ENCODE results near the gene CLN5.
"Not testable (repeated sequence)": the region's sequence is repeated elsewhere in the genome, so short reads cannot be mapped to it uniquely, and the experiment has no call there.

The CLN5 gene

GRCh38 chr13:76991796-76992547 lies at the start of gene CLN5:
CLN5 (plus strand) TSS chr13:76992081; CDS start chr13:76992099, 18 bp downstream.
- DNase-seq (ENCODE audit: low read depth, low spot score), result peak; percentile 62

GRCh38 chr13:76942363-76942762 lies 49.5 kb upstream of the CLN5 start:
- no peak for DNase-seq (ENCODE audit: low read depth, low spot score)

GRCh38 chr13:76943646-76944045 lies 48.2 kb upstream of the CLN5 start:
- no peak for DNase-seq (ENCODE audit: low read depth, low spot score)

- no peak for DNase-seq (ENCODE audit: low read depth, low spot score)
These were observed 47.4 kb upstream of the CLN5 start for GRCh38 chr13:76944456-76944855.

DNA sequence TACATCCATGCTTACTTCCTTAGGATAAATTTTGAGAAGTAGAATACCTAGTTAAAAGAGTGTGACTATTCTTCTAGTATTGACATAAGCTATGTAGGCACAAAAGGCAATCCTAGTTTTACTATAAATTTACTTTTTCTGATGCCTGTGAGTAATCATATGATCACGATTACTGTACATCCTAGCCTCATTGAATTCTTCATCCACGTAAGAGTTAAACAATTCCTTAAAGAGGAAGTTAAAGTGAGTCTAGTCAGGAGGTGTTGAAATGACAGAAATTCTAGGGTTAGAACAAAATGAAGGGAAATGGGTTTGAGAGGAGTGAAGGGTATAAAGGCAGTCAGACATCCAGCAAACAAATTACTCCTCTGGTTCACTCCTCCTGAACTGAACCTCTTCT lies 43.7 kb upstream of the CLN5 start, which contains the start of gene ACOD1:
Gene ACOD1, plus strand, starts transcription at position 363 of the 400 bp plus-strand sequence. CDS start 48 bp downstream, outside the sequence.
- DNase-seq (ENCODE audit: low read depth, low spot score), result no peak

- DNase-seq (ENCODE audit: low read depth, low spot score), result no peak
These were observed 41.8 kb upstream of the CLN5 start for GRCh38 chr13:76950101-76950500.

- no peak for DNase-seq (ENCODE audit: low read depth, low spot score)
These were observed 37.9 kb upstream of the CLN5 start for GRCh38 chr13:76953968-76954367.

GRCh38 chr13:76954538-76954937 lies 37.3 kb upstream of the CLN5 start:
- no peak for DNase-seq (ENCODE audit: low read depth, low spot score)

- DNase-seq (ENCODE audit: low read depth, low spot score), result no peak
These were observed 36.7 kb upstream of the CLN5 start for GRCh38 chr13:76955193-76955592.

DNA sequence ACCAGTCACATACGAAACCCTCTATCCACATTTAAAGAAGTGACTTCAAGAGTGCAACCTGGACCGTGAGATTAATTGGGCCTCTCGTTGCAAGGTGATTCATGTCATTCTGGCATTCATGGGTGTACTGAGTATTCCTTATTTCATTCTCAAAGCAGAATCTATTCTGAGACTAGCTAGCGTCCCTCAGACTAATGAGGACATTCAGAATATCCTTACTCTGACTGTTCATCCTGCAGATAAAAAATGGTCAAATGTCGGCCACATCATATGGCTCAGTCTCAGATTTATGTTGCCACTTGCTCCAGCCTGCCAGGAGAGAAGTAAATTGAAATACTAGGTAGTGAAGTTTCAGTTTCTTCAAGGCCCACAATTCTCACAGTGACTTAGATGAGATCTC lies 36.2 kb upstream of the CLN5 start:
- DNase-seq (ENCODE audit: low read depth, low spot score), result no peak

DNA sequence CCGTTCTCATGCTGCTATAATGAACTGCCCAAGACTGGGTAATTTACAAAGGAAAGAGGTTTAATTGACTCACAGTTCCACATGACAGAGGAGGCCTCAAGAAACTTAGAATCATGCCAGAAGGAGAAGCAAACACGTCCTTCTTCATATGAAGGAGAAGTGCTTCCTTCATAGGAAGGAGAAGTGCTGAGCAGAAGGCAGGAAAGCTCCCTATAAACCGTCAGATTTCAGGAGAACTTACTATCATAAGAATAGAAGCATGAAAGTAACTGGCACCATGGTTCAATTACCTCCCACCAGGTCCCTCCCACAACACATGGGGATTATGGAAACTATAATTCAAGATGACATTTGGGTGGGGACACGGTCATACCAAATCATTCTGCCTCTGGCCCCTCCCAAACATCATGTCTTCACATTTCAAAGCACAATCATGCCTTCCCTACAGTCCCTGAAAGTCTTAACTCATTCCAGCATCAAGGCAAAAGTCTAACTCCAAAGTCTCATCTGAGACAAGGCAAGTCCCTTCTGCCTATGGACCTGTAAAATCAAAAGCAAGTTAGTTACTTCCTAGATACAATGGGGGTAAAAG lies 32.9 kb upstream of the CLN5 start:
- no peak for DNase-seq (ENCODE audit: low read depth, low spot score)

- not testable (repeated sequence) for DNase-seq (ENCODE audit: low read depth, low spot score)
These were observed 32.1 kb upstream of the CLN5 start for GRCh38 chr13:76959734-76960133.

DNA sequence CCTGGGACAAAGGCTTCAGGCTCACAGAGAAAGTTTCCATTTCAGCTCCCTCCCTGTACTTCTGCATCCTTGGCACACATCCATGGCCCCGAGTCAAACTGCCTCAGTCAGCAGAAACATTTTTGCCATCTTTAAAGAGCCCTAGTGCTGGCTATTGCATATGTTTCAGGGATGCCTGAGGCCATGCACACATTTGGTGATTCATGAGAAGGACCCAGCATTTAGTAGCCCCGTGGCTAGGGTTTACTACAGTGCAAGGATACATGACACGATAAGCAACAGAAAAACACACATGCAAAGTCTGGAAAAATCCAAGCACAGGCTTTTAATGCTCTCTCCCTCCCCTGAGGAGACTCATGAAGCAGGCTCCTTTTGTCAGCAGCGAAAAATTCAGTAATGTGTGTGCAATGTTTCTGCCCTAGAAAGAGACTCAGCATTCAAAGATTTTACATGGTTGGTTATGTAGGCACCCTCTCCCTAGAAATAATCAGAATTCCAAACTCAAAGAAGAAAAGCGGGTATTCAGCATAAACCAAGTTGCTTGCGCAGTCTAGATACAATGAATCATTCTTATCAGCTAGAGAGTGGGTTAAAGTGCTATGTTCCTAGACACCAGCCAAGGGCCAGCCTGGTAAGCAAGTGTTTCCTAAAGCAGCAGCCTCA lies 26.0 kb upstream of the CLN5 start:
- DNase-seq (ENCODE audit: low read depth, low spot score), result peak; percentile 85

DNA sequence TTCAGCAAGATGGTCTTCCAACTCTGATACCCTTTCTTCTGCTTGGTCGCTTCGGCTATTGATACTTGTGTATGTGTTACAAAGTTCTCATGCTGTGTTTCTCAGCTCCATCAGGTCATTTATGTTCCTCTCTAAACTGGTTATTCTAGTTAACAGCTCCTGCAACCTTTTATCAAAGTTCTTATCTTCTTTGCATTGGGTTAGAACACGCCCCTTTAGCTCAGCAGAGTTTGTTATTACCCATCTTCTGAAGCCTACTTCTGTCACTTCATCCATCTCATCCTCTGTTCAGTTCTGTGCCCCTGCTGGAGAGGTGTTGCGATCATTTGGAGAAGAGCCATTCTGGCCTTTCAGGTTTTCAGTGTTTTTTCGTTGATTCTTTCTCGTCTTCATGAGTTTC lies 24.9 kb upstream of the CLN5 start:
- no peak for DNase-seq (ENCODE audit: low read depth, low spot score)

DNA sequence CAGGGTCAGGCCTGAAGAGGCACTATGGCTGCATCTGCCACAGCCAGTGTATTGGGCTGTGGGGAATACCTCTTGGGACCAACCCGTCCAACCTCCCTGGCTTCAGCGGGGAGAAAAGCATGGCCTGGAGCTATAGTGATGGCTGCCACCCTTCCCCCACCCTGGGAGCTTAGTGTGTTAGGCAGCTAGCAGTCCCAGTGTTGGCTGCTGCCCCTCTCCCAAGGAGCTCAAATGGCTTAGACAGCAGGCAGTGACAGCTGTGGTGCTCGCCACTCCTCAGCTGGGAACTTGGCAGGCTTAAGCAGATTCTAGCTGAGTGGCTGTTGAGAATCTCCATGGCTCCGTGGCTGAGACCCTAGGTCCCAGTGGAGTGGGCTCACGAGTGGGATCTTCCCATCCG lies 23.8 kb upstream of the CLN5 start:
- no peak for DNase-seq (ENCODE audit: low read depth, low spot score)

GRCh38 chr13:76969488-76970365 lies 22.2 kb upstream of the CLN5 start:
- no peak for DNase-seq (ENCODE audit: low read depth, low spot score)

DNA sequence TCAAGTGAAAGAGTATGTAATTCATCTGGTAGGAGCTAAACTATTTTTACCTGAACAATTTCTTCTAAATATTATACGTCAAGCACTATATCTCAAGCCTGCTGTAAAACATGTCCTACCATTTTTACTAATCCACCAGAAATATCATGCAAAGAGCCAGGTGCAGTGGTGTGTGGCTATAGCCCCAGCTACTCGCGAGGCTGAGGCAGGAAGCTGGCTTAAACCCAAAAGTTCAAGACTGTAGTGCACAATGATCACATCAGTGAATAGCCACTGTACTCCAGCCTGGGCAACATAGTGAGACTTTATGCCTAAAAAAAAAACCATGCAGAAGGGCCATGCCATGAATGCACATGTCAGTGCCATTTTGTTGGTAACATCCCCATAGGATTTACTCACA lies 20.7 kb upstream of the CLN5 start:
- DNase-seq (ENCODE audit: low read depth, low spot score), result no peak

DNA sequence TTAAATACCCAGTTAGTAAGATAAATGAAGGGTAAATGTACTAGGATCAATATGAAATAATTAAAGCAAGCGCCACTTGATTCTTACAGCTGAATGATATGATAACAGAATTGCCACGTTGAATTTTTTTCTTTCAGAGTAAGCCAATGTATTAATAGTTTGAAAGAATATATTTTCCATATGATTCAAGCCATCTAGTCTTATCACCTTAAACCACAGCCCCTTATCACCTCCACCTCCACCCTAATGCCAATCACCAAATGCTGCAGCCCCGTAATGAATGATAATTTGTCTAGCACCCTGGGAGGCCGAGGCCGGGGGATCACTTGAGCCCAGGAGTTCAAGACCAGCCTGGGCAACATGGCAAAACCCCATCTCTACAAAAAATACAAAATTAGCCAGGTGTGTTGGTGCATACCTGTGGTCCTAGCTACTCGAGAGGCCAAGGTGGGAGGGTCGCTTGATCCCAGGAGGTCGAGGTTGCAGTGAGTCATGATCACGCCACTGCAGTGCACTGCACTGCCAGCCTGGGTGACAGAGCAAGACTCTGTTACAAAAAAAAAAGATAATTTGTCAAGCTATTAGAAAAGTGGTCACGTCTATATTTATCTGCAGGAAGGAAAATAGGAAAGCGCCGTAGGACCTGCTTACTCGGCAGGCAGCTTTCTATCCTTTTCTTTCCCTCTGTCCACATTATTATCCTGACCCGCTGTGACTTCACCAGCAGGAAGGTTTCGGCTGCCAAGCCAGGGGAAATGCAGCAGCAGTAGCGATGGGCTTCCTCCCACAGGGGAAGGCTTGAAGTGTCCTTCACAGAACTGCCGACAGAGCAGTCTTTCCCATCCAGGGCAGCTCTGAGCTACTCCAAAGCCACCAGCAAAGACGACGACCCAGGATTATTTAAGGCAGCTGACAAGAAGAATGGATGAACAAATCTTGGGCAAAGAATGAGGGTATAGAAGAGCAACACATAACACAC lies 19.7 kb upstream of the CLN5 start:
- peak; percentile 43 for DNase-seq (ENCODE audit: low read depth, low spot score)

- no peak for DNase-seq (ENCODE audit: low read depth, low spot score)
These were observed 17.8 kb upstream of the CLN5 start for GRCh38 chr13:76973920-76974617.

DNA sequence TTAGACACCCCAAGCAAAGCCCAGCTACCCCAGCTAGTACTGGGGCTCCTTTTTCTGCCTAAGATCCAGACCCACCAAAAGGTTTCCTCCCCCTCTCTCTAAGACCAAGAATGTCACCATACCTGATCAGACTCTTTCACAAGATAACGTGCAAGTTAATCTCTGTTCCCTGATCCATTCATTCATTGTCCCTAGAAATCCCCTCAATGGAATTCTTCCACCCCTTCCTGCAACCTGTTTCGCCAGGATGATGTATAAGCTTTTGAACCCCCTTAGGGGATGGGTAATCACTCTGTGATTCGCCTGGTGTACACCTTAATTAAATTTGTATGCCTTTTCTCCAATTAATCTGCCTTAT lies 17.3 kb upstream of the CLN5 start:
- DNase-seq (ENCODE audit: low read depth, low spot score), result no peak
